Ovary (tissue), 9 donors: Measurements from ENCODE around the gene CKAP4. TPM values are rescaled to one million over a fixed set of nuclear protein-coding genes. Genes with fewer than 3 reads are reported as not detected.

ENCODE experiments used
- DNase-seq, 5 donors: peaks; one replicate each; pipeline ENCODE4 v3.0.0-alpha.2; 2019 to 2020
- H3K27ac ChIP-seq, 2 donors: fragments of 200-600 bp; one replicate each; pipeline versions ENCODE4 v1.5.1 to v1.8.0; 2019 to 2022
- H3K27me3 ChIP-seq: fragments of 200-600 bp; one replicate; pipeline ENCODE4 v1.8.0; 2022
- H3K36me3 ChIP-seq: fragments of 200-600 bp; sonication (generic); one replicate; pipeline ENCODE4 v1.5.1; 2019
- H3K4me1 ChIP-seq: one replicate; pipeline ENCODE4 v1.8.1; 2013; ENCODE audit warnings: mild to moderate bottlenecking, moderate library complexity; ENCODE audit not compliant: insufficient read depth
- H3K4me3 ChIP-seq: fragments of 200-600 bp; sonication (generic); one replicate; pipeline ENCODE4 v1.5.1; 2017
- H3K9me3 ChIP-seq, 2 donors: fragments of 200-600 bp in 1 of 2; sonication (generic) in 1 of 2; one replicate each; pipeline versions ENCODE4 v1.5.1 to v1.8.1; 2013 to 2019; ENCODE audit warnings: mild to moderate bottlenecking in 1 of 2, moderate library complexity in 1 of 2
- CTCF ChIP-seq, 3 donors: fragments of 450-650 bp in 2 of 3; fragments of 200-600 bp in 1 of 3; IDR thresholded peaks; one replicate each; pipeline versions ENCODE4 v1.5.1 to v1.8.0; 2016 to 2022; ENCODE audit warnings: antibody characterized with exemption in 3 of 3, mild to moderate bottlenecking in 1 of 3
- EP300 ChIP-seq: sonication (generic); formaldehyde crosslinking; IDR thresholded peaks from one replicate; pipeline ENCODE4 v1.6.1; 2017; ENCODE audit warnings: antibody characterized with exemption
- POLR2A ChIP-seq: fragments of 450-650 bp; IDR thresholded peaks from one replicate; pipeline ENCODE4 v1.6.1; 2017; ENCODE audit warnings: antibody characterized with exemption, mild to moderate bottlenecking, moderate library complexity
- WGBS, 3 donors: extraction: QIAGEN DNeasy Blood & Tissue Kit in 1 of 3; methylation state at CpG; one replicate each; pipeline versions ENCODE4 v1.1.5 to v1.1.7; 2013 to 2017; 5-methylcytosine and 5-hydroxymethylcytosine counted together
- intact Hi-C, 4 donors: fragments of 100-400 bp; cut with DNase I; formaldehyde crosslinking; loops; one replicate each; pipeline versions ENCODE4 v1.11.0 to v1.15.1; 2022 to 2023
- polyA plus RNA-seq, 2 donors: library from polyadenylated mRNA; stranded (reverse); fragments of 200-250 nt in 1 of 2; fragments of 350-450 nt in 1 of 2; fragmentation: Illumina TruSeq in 1 of 2; extraction: RNeasy Lipid Tissue Mini Kit (QIAGEN cat#74804) in 1 of 2; gene quantifications; one replicate each; pipeline ENCODE4 v1.2.3, GENCODE V29; 2013 to 2014
- total RNA-seq, 7 donors: library from RNA; depleted of rRNA in 2 of 7; stranded (reverse); fragments of >200 nt in 2 of 7; fragmentation: NEBNext Ultra II Directional in 3 of 7; extraction: Animal tissue kit (Norgen Biotek cat#: 25700) in 3 of 7; gene quantifications; one replicate each; pipeline versions ENCODE4 v1.1.0 to v1.2.4, GENCODE V29; 2016 to 2023
- donor health status: DM: no; HTN: no; CAD: no; lungs with moderate emphysema.
- donor health status: DM: no; HTN: no; CAD: no.
- donor health status: Bipolar disorder and iron deficiency.
- donor health status: DM: yes; HTN: yes; CAD: no.
- donor health status: DM: no; HTN: no; CAD: no.
- donor health status: DM: yes; HTN: yes; CAD: no.

The CKAP4 gene
- total and polyA plus RNA-seq, 9 donors, result 26.4 to 87.4 (median 55.4) TPM

GRCh38 chr12:106220536-106220935 is 27.3 kb downstream of the CKAP4 start:
- WGBS, 3 donors, result 83 to 86% (median 86%) methylated on average over 7 of the region's 7 CpGs
- intact Hi-C loops, result loop anchor here in 3 of 4 donors (5.0 to 10.0 kb wide), 4 partner anchors 46 to 806 kb away; partner anchors contain the start of gene POLR3B (in 1 of the 3)
- no peak for TF ChIP-seq POLR2A
- no peak overlapping the region for H3K4me3 ChIP-seq
- DNase-seq, result no peak
- H3K27ac ChIP-seq, result no peak overlapping the region
- no peaks in the 10 kb centered on the region for H3K36me3 ChIP-seq
- no peaks in the 10 kb centered on the region for H3K27me3 ChIP-seq
- no peaks in the 10 kb centered on the region for H3K4me1 ChIP-seq
- H3K9me3 ChIP-seq, result no peaks in the 10 kb centered on the region

GRCh38 chr12:106219043-106219442 is 28.8 kb downstream of the CKAP4 start:
- Histone ChIP-seq H3K27me3 (no peaks in the 10 kb centered on the region), H3K9me3 (no peaks in the 10 kb centered on the region), H3K27ac (no peak overlapping the region), H3K36me3 (no peaks in the 10 kb centered on the region), H3K4me1 (peaks cover 3% of the 10 kb centered on the region), H3K4me3 (no peak overlapping the region)
- DNase-seq, result no peak
- TF ChIP-seq EP300 (no peak), CTCF (IDR thresholded peaks at IDR 0.05) (no peak), POLR2A (no peak)
- WGBS, 3 donors, result 92 to 100% (median 97%) methylated on average over 1 of the region's 1 CpG
- intact Hi-C loops, result no loop called here

GRCh38 chr12:106217706-106218105 is 30.1 kb downstream of the CKAP4 start:
- WGBS, 3 donors, result 93 to 94% (median 94%) methylated on average over 2 of the region's 2 CpGs
- intact Hi-C loops, result no loop called here
- no peaks in the 10 kb centered on the region for H3K36me3 ChIP-seq
- no peaks in the 10 kb centered on the region for H3K27me3 ChIP-seq
- no peak for TF ChIP-seq EP300
- no peak for TF ChIP-seq CTCF (IDR thresholded peaks at IDR 0.05)
- no peak for TF ChIP-seq POLR2A
- H3K27ac ChIP-seq, result no peak overlapping the region
- no peak overlapping the region for H3K4me3 ChIP-seq
- H3K9me3 ChIP-seq, result no peaks in the 10 kb centered on the region
- peaks cover 7% of the 10 kb centered on the region for H3K4me1 ChIP-seq
- no peak for DNase-seq

GRCh38 chr12:106214571-106214970 is 33.2 kb downstream of the CKAP4 start:
- no peak overlapping the region for H3K4me3 ChIP-seq
- peak overlapping the region in 1 of 2 donors; percentile 62 for H3K27ac ChIP-seq
- WGBS, 3 donors, result 10 to 30% (median 17%) methylated on average over 4 of the region's 4 CpGs
- H3K36me3 ChIP-seq, result no peaks in the 10 kb centered on the region
- peaks cover 7% of the 10 kb centered on the region for H3K4me1 ChIP-seq
- DNase-seq, result peak in 3 of 5 donors; percentile 50 to 55 (median 51)
- no peaks in the 10 kb centered on the region for H3K9me3 ChIP-seq
- intact Hi-C loops, result no loop called here
- TF ChIP-seq POLR2A (no peak), CTCF (IDR thresholded peaks at IDR 0.05) (no peak), EP300 (no peak)
- H3K27me3 ChIP-seq, result no peaks in the 10 kb centered on the region

GRCh38 chr12:106213662-106214061 is 34.2 kb downstream of the CKAP4 start:
- Histone ChIP-seq H3K27ac (peak overlapping the region in 1 of 2 donors; percentile 62), H3K27me3 (no peaks in the 10 kb centered on the region), H3K4me1 (peaks cover 7% of the 10 kb centered on the region), H3K9me3 (no peaks in the 10 kb centered on the region), H3K36me3 (no peaks in the 10 kb centered on the region), H3K4me3 (no peak overlapping the region)
- TF ChIP-seq EP300 (no peak), POLR2A (no peak), CTCF (IDR thresholded peaks at IDR 0.05) (no peak)
- no peak for DNase-seq
- intact Hi-C loops, result no loop called here
- WGBS, 3 donors, result 21 to 43% (median 21%) methylated on average over 6 of the region's 6 CpGs
